Activated naive CD4-positive, alpha-beta T cell treated with anti-CD3 and anti-CD28 coated beads for 36 hours (primary cell): ENCODE results near the gene PRAMEF17. TPM values are rescaled to one million over a fixed set of nuclear protein-coding genes. Genes with fewer than 3 reads are reported as not detected.
"Not testable (repeated sequence)": the region's sequence is repeated elsewhere in the genome, so short reads cannot be mapped to it uniquely, and the experiment has no call there.

Experiments
- CTCF ChIA-PET: fragments of 350-600 bp; sonication (Branson Sonifier 250); formaldehyde crosslinking; loops from one replicate; lab custom pipeline; 2021; ENCODE audit warnings: antibody characterized with exemption; lab: Charles Lee
- DNase-seq: peaks from one replicate; pipeline ENCODE4 v3.0.0-alpha.2; 2020
- H3K27ac Mint-ChIP-seq: one replicate; pipeline ENCODE4 v1.8.0; 2021; ENCODE audit warnings: mild to moderate bottlenecking, mixed read lengths
- H3K27me3 Mint-ChIP-seq: one replicate; pipeline ENCODE4 v1.8.0; 2021; ENCODE audit warnings: low read depth, mixed read lengths
- H3K36me3 Mint-ChIP-seq: one replicate; pipeline ENCODE4 v1.8.0; 2021; ENCODE audit warnings: low read depth, mixed read lengths
- H3K4me1 Mint-ChIP-seq: one replicate; pipeline ENCODE4 v1.8.0; 2021; ENCODE audit warnings: low read depth, mixed read lengths
- H3K4me3 Mint-ChIP-seq: one replicate; pipeline ENCODE4 v1.8.0; 2021; ENCODE audit warnings: mild to moderate bottlenecking, moderate library complexity, mixed read lengths
- H3K9me3 Mint-ChIP-seq: one replicate; pipeline ENCODE4 v1.8.0; 2021; ENCODE audit warnings: mixed read lengths
- intact Hi-C: fragments of 100-400 bp; cut with micrococcal nuclease; formaldehyde crosslinking; loops from one replicate; pipeline ENCODE4 v1.15.1; 2023
- total RNA-seq, 2 experiments: library from RNA; stranded (reverse); gene quantifications; one replicate each; pipeline ENCODE4 v1.2.3, GENCODE V29; 2021

The PRAMEF17 gene
- total RNA-seq, 2 experiments from 2014 or later: not detected

GRCh38 chr1:13395311-13395710 lies 5.9 kb downstream of the PRAMEF17 start:
- H3K9me3 Mint-ChIP-seq, H3K27me3 Mint-ChIP-seq, DNase-seq, CTCF ChIA-PET, H3K27ac Mint-ChIP-seq, intact Hi-C loops, H3K4me3 Mint-ChIP-seq, H3K36me3 Mint-ChIP-seq, H3K4me1 Mint-ChIP-seq: not testable (repeated sequence)

- no peaks in the 10 kb centered on the region for H3K4me1 Mint-ChIP-seq
- CTCF ChIA-PET: no interaction called here
Measured at GRCh38 chr1:13407811-13408210, 18.4 kb downstream of the PRAMEF17 start.

GRCh38 chr1:13410150-13410549 lies 20.7 kb downstream of the PRAMEF17 start, which contains the start of gene PRAMEF20:
Gene PRAMEF20, plus strand, starts transcription at chr1:13410450. Its CDS starts 5,905 bp downstream, at chr1:13416355.
- DNase-seq, H3K36me3 Mint-ChIP-seq, H3K9me3 Mint-ChIP-seq, H3K27ac Mint-ChIP-seq, intact Hi-C loops, H3K4me3 Mint-ChIP-seq, H3K4me1 Mint-ChIP-seq, H3K27me3 Mint-ChIP-seq: not testable (repeated sequence)
- CTCF ChIA-PET: interaction anchor here (0.6 kb wide), 1 partner anchor 225 kb away, joined by 3 read pairs; no protein-coding TSS in a partner anchor

More at GRCh38 chr1:13407811-13408210, 18.4 kb downstream of the PRAMEF17 start:
- Mint-ChIP-seq H3K27ac (no peak overlapping the region), H3K27me3 (peaks cover 6% of the 10 kb centered on the region), H3K4me3 (no peak overlapping the region), H3K36me3 (no peaks in the 10 kb centered on the region), H3K9me3 (peaks cover 3% of the 10 kb centered on the region)
- intact Hi-C loops: no loop called here
- no peak for DNase-seq

GRCh38 chr1:13430495-13430894 lies 41.1 kb downstream of the PRAMEF17 start:
- no peaks in the 10 kb centered on the region for H3K4me1 Mint-ChIP-seq
- H3K4me3 Mint-ChIP-seq: no peak overlapping the region
- H3K36me3 Mint-ChIP-seq: no peaks in the 10 kb centered on the region
- H3K27ac Mint-ChIP-seq: no peak overlapping the region
- no peak for DNase-seq
- CTCF ChIA-PET: no interaction called here
- H3K9me3 Mint-ChIP-seq: no peaks in the 10 kb centered on the region
- intact Hi-C loops: no loop called here
- no peaks in the 10 kb centered on the region for H3K27me3 Mint-ChIP-seq

GRCh38 chr1:13432251-13432650 lies 42.8 kb downstream of the PRAMEF17 start:
- intact Hi-C loops: no loop called here
- Mint-ChIP-seq H3K27ac (no peak overlapping the region), H3K4me1 (no peaks in the 10 kb centered on the region), H3K27me3 (no peaks in the 10 kb centered on the region), H3K9me3 (no peaks in the 10 kb centered on the region), H3K36me3 (no peaks in the 10 kb centered on the region), H3K4me3 (no peak overlapping the region)
- DNase-seq: no peak
- CTCF ChIA-PET: no interaction called here

GRCh38 chr1:13433694-13434358 lies 44.4 kb downstream of the PRAMEF17 start:
- H3K4me3 Mint-ChIP-seq, intact Hi-C loops, DNase-seq, H3K36me3 Mint-ChIP-seq, H3K27ac Mint-ChIP-seq, H3K9me3 Mint-ChIP-seq, H3K4me1 Mint-ChIP-seq, H3K27me3 Mint-ChIP-seq: not testable (repeated sequence)
- CTCF ChIA-PET: interaction anchor here (0.6 kb wide), 1 partner anchor 205 kb away, joined by 3 read pairs; no protein-coding TSS in a partner anchor

- Mint-ChIP-seq H3K4me1 (no peaks in the 10 kb centered on the region), H3K27ac (no peak overlapping the region), H3K9me3 (no peaks in the 10 kb centered on the region), H3K4me3 (no peak overlapping the region), H3K36me3 (no peaks in the 10 kb centered on the region), H3K27me3 (no peaks in the 10 kb centered on the region)
- no peak for DNase-seq
- intact Hi-C loops: no loop called here
- CTCF ChIA-PET: no interaction called here
Measured at GRCh38 chr1:13435458-13435857, 46.0 kb downstream of the PRAMEF17 start.

GRCh38 chr1:13439104-13439783 lies 49.8 kb downstream of the PRAMEF17 start:
- intact Hi-C loops, H3K36me3 Mint-ChIP-seq, H3K4me3 Mint-ChIP-seq, H3K27me3 Mint-ChIP-seq, H3K9me3 Mint-ChIP-seq, CTCF ChIA-PET, H3K27ac Mint-ChIP-seq, H3K4me1 Mint-ChIP-seq, DNase-seq: not testable (repeated sequence)

Other genes starting within 250 kb of the PRAMEF17 start
- not detected for gene PRAMEF26, start 233.6 kb upstream of the PRAMEF17 start, total RNA-seq
- gene HNRNPCL4, start 224.0 kb upstream of the PRAMEF17 start, total RNA-seq: not detected
- gene PRAMEF9, start 217.8 kb upstream of the PRAMEF17 start, total RNA-seq: not detected
- gene PRAMEF13, start 188.2 kb upstream of the PRAMEF17 start, total RNA-seq: not detected
- gene PRAMEF18, start 163.5 kb upstream of the PRAMEF17 start, total RNA-seq: not detected
- gene PRAMEF5, start 135.4 kb upstream of the PRAMEF17 start, total RNA-seq: not detected
- gene PRAMEF8, start 104.5 kb upstream of the PRAMEF17 start, total RNA-seq: not detected
- not detected for gene PRAMEF33, start 86.1 kb upstream of the PRAMEF17 start, total RNA-seq
- not detected for gene PRAMEF15, start 74.1 kb upstream of the PRAMEF17 start, total RNA-seq
- not detected for gene PRAMEF14, start 42.5 kb upstream of the PRAMEF17 start, total RNA-seq
- gene PRAMEF19, start 17.7 kb upstream of the PRAMEF17 start, total RNA-seq: not detected
- not detected for gene PRAMEF20, start 20.8 kb downstream of the PRAMEF17 start, total RNA-seq
- not detected for gene LRRC38, start 124.4 kb downstream of the PRAMEF17 start, total RNA-seq
- gene PDPN, start 194.2 kb downstream of the PRAMEF17 start, total RNA-seq: not detected